Measurements from ENCODE around the gene DEFB114. TPM values are rescaled to one million over a fixed set of nuclear protein-coding genes. Genes with fewer than 3 reads are reported as not detected.

DEFB114 gene
- total RNA-seq, 1 donor from 2014 or later: not detected

GRCh38 chr6:49923826-49924225, 40.1 kb downstream of the DEFB114 start:
- H3K4me3 ChIP-seq (ENCODE audit: low read depth, low read length): no peak overlapping the region
- DNase-seq (ENCODE audit: low read depth): no peak
- no peak for TF ChIP-seq CTCF (conservative IDR thresholded peaks at IDR 0.05; ENCODE audit: low read depth, low read length)

- no peak for TF ChIP-seq CTCF (conservative IDR thresholded peaks at IDR 0.05; ENCODE audit: low read depth, low read length)
- no peak overlapping the region for H3K4me3 ChIP-seq (ENCODE audit: low read depth, low read length)
- no peak for DNase-seq (ENCODE audit: low read depth)
Observed at GRCh38 chr6:49919935-49920644, 43.9 kb downstream of the DEFB114 start.

- no peak for DNase-seq (ENCODE audit: low read depth)
- H3K4me3 ChIP-seq (ENCODE audit: low read depth, low read length): no peak overlapping the region
- TF ChIP-seq CTCF (conservative IDR thresholded peaks at IDR 0.05; ENCODE audit: low read depth, low read length): no peak
Observed at GRCh38 chr6:49919261-49919660, 44.7 kb downstream of the DEFB114 start.

- H3K4me3 ChIP-seq (ENCODE audit: low read depth, low read length): no peak overlapping the region
- DNase-seq (ENCODE audit: low read depth): no peak
- no peak for TF ChIP-seq CTCF (conservative IDR thresholded peaks at IDR 0.05; ENCODE audit: low read depth, low read length)
Observed at GRCh38 chr6:49918787-49919186, 45.2 kb downstream of the DEFB114 start.

- no peak for TF ChIP-seq CTCF (conservative IDR thresholded peaks at IDR 0.05; ENCODE audit: low read depth, low read length)
- no peak for DNase-seq (ENCODE audit: low read depth)
- H3K4me3 ChIP-seq (ENCODE audit: low read depth, low read length): no peak overlapping the region
Observed at GRCh38 chr6:49915035-49915434, 48.9 kb downstream of the DEFB114 start.

- DNase-seq (ENCODE audit: low read depth): no peak
- TF ChIP-seq CTCF (conservative IDR thresholded peaks at IDR 0.05; ENCODE audit: low read depth, low read length): no peak
- no peak overlapping the region for H3K4me3 ChIP-seq (ENCODE audit: low read depth, low read length)
Observed at GRCh38 chr6:49913636-49914375, 50.2 kb downstream of the DEFB114 start.
